NCI-H748 treated with DMSO at 0.1 percent for 48 hours (cell line): Measurements from ENCODE around the gene PLIN4.

ENCODE experiments used
- DNase-seq: peaks from one replicate; lab custom pipeline; 2025; lab: John Stamatoyannopoulos, UW

The PLIN4 gene

DNA sequence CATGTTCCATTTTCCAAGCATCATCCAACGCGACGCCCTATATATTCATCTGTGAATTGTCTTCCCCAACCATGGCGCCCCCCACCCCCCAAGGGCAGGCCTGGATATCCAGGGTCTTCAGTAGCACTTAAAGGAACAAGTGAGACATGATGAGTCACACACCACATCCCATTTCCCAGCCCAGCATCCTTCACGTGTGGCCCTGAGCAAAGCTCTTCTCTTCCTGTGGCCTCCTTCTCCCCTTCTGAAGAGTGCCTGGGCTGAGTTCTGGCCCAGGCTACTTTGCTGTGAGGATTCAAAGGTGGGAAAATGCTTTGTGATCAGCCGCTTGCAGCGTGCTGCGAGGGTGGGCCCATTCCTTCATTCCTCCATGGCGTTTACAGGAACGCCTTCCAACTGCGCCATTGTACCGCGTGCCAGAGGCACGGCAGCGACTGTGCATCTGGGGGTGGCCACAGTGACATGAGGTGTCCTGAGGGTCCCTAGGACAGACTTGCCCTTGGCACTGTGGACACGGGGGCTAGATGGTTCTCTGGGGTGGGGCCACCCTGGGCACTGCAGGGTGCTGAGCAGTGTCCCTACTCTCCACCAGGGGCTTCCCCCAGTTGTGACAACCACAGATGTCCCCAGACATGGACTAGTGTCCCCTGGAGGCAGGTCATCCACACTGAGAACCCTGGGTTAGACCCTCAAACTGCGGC, 11.7 kb downstream of the PLIN4 start:
- DNase-seq, result no peak

DNA sequence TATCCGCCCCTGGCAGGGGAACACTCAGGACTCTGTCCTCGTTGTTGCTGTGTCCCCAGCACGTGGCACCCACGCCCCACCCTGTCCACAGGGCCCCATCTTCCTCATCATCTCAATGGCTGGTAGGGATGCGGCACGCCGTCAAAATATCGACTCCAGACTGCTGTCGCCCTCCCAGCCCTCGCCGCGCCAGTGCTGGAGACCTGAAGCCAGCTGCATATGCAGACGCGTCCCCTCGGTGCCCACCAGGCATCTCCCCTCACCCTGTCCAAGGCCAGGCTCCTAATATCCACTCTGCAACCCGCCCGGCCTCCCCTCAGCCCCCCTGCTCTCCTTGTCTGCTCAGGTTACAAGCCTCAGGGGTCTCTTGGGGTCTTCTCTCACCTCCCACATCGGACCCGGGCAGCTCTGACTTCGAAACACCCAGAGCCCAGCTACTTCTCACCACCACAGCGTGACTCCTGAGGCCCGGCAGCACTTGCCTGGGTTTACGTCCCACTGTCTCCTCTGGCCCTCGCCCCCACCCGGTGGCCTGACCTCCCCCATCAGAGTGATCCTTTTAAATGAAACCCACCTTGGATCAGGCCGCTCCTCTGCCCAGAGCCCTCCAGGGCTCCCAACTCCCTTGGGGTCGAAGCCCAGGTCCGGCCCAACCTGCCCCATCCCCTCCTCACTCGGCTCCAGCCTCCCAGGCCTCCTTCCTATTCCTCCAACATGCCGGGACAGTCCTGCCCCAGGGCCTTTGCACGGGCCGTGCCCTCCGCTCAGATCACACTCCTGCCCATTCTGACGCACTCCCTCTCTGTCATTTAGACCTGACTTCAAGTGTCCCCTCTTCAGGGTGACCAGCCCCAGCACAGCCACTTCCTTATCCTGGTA, 12.5 kb downstream of the PLIN4 start:
- DNase-seq, result no peak

DNA sequence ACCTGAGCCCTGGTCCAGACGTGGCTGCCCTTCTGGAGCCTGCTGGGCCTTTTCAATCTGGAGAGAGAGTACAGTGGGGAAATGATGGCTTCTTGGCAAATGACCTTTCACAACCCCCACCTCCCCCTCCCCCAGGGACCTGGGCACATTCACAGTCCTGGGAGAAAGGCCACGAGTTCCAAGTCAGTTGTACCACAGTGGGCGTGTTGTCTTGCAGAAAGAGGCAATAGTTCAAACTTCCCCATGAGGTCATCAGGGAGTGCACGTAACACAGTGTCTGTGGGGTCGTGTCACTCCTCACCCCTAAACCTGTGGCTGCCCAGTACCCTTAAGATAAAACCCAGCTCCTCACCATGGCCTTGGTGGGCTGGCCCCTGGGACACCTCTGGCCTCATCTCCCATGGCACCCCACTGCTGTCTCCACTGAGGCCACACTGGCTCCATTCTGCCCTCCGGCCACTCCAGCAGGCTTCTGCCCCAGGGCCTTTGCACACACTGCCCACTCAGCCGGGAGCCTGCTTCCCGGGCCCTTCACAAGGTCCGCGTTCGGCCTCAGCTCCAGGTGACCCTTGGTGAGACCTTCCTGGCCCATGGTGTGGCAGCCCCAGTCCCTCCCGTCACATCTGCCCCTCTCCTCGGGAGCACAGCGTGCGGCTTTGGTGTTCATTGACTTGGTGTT, 13.3 kb downstream of the PLIN4 start:
- no peak for DNase-seq

DNA sequence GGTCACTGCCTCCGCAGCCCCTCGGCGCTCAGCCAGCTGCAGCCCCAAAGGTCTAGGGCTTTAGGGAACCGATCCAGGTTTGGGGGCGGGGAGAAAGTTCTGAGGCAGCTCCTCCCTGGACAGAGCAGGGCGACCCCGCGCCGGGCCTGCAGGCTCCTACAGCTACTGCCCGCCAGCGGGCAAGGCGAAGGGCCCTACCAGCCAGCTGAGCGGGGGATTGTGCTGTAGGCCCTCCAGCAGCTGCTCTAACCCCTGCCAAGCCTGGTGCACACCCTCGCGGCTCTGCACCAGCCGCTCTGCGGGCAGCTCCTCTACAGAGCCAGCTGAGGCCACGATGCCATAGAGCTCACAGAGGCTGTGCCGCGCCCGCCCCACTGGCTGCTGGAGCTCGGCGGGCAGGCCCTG, 14.0 kb downstream of the PLIN4 start:
- DNase-seq, result no peak

DNA sequence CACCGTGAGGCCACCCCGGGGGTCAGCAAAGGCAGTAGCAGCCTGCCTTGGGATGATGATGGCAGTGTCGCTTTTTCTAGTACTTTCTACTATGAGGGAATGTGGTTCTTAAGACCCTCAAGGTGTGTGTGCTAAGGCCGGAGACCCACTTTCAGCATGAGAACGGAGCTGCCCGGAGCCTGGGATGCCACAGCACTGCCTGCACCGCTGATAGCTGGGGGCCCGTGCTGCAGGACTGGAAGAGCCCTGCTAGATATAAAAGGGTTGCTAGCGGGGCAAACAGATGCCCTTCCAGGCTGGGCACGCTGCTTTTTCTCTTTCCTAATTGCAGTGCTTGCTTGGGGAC, 14.5 kb downstream of the PLIN4 start:
- DNase-seq, result no peak

DNA sequence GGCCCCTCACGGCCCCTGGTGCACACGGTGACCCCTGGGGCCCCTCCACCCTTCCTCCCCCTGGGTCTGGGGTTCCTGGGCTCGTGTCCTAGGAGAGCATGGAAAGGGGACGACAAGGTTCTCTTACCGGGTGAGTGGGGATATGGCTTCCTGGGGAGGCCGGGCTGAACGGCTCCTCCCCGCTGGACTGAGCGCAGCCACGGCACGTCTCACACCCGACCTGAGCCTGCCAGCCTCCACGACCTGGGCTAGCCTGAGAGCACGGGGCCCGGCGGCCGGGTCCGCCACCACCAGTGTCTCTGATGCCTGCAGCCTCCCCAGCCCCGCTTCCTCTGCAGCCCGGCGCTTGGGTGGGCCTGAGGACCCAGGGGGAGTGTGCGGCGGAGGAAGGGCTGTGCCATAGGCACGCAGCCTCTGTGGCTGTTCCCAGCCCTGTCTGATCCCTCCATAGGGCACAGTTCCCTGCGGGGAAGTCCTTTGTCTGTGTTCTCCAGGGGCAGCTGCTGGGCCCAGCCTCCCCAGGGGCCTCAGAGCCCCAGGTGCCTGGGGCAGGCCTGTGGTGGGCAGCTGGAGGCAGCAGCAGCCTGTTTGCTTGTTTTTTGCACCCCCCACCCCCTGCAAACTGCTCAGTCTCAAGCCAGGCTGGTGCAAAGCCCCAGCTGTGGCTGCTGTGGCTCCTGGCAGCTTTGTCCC, 15.0 kb downstream of the PLIN4 start:
- DNase-seq, result no peak

DNA sequence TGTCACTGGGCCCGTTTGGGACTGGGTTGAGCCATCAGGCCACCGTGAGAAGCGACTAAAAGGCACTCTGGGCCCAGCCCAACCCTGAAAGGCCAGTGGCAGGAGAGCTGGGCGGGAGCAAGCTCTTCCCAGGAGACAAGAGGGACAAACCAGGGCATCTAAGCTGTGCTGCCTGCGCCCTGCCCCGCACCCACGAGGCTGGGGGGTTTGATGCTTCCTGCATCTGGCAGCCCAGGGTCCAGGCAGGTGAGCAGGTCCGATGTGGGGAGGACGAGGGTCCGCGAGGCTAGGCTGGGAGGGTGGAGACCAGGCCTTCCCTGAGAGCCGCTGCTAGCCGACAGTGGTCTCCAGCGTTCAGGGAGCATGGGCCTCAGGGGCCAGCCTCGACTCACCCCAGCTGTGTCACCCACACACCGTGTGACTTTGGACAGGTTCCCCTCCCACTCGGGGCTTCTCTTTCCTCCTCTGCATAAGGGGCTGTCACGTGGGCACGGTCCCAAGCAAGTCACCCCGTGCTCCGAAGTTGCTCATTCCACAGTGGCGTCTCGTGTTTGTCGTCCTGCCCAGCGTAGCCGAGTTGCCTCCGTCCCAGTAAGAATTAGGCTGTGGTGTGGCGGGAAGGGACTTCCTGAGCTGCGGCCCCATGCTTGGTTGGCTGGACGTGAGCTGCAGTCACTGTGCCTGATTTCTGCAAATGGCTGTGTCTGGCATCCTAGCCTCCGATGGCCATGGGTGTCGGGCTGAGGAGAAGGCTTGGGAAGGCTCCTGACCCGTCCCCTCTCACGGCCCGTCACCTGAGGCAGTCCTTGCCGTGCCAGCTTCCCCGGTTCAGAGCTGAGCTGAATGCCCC, 15.8 kb downstream of the PLIN4 start:
- no peak for DNase-seq

DNA sequence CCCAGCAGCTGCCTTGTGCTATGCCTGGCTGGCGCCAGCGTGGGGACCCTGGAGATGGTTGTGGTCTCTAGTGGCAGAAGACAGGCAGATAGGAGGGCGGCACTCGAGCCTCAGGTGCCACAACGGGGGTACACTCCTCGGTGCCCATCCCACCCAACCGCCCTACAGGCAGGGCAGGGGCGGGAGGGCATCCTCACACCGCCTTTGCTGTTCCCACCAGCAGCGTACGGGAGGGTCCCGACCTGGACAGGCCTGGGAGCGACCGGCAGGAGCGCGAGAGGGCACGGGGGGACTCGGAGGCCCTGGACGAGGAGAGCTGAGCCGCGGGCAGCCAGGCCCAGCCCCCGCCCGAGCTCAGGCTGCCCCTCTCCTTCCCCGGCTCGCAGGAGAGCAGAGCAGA, 16.6 kb downstream of the PLIN4 start:
- DNase-seq, result no peak

DNA sequence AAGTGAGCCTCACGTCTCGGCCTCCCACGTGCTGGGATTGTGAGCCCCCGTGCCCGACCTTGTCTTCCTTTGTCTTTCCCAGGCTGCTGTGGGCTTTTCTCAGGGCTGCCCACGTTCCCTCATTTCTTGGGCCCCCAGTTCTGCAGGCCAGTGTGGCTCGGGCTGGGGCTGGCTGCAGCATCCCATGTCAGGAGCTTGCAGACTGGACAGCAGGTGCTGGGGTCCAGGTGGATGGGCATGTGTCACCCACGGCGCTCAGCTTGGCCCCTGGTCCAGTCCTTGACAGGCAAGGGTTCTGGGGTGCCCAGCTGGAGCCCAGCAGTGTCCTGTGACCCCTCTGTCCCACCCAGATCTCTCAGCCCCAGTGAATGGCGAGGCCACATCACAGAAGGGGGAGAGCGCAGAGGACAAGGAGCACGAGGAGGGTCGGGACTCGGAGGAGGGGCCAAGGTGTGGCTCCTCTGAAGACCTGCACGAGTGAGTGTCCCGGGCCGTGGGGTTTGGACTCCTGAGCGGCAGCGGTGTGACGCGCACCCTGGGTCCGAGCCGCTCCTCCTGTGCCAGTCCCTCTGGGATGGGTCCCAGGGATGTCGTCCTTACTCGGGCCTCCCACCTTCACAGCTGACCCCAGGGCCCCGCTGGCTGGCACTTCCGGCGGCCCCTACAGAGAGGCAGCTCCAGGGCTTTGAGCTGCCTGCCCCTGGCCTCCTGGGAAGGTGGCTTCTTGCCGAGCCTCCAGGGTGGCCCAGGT, 17.3 kb downstream of the PLIN4 start:
- DNase-seq, result no peak

DNA sequence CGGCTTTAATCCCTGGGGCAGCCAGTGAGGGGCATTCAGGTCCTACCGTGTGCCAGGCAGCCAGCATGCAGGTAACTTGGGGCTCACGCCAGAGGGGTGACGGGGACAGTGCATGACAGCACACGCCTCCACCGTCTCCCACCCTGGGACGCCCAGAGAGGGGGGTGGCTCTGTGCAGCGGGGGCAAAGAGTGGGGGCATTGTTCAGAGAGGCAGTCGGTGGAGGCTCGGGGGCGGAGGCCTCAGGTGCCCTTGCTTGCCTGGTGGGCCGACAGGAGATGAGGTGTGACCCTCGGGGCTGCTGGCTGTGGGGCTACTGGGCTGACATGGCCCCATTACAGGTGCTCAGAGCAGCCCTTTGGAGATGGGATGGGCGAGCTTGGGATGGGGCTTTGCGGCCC, 18.4 kb downstream of the PLIN4 start:
- DNase-seq, result no peak

DNA sequence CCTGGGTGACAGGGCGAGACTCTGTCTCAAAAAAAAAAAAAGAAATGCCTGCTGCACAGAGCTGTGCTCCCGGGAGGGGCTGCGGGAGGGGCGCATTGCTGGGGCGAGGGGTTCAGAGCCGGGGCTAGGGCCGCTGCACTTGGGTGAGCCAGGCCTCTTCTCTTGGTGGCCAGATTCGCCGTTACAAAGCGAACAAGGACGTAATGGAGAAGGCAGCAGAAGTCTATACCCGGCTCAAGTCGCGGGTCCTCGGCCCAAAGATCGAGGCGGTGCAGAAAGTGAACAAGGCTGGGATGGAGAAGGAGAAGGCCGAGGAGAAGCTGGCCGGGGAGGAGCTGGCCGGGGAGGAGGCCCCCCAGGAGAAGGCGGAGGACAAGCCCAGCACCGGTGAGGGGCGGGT, 19.0 kb downstream of the PLIN4 start:
- no peak for DNase-seq

DNA sequence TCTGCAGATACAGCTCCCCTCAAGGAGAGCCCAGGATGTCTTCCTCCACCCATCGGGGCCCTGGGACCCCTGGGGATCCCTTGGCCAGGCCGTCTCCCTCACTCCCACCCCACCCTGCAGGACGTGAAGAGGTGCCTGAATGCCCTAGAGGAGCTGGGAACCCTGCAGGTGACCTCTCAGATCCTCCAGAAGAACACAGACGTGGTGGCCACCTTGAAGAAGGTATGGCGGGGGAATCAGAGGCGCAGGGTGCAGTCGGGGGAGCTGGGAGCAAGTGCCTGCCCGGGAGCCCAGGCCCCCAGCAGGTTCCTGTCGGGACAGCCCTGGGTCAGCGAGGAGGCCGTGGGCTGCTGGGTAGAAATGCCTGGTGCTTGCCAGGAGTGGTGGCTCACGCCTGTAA, 19.6 kb downstream of the PLIN4 start:
- DNase-seq, result no peak

DNA sequence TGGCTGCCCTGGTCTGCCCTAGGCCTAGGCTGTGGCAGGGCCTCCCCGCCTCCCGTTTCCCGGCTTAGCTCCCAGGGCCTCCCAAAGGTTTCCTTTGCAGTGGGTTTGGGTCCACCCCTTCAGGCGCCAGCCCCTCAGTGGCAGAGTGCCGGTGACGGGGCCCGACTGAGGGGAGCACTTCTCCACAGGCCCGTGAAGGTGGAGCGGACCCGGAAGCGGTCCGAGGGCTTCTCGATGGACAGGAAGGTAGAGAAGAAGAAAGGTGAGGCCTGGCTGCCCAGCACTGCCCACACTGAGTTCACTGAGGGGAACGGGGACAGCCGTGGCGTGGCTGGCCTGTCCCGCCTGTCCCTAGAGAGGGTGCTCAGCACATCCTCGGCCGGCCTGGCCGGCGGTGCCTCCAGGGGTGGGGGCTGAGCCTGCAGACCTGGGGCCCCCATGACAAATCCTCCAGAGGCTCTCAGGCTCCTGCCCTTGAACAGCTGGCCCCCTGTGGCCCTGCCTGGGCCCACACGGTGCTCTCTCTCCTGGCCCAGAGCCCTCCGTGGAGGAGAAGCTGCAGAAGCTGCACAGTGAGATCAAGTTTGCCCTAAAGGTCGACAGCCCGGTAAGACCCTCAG, 20.4 kb downstream of the PLIN4 start:
- DNase-seq, result no peak

DNA sequence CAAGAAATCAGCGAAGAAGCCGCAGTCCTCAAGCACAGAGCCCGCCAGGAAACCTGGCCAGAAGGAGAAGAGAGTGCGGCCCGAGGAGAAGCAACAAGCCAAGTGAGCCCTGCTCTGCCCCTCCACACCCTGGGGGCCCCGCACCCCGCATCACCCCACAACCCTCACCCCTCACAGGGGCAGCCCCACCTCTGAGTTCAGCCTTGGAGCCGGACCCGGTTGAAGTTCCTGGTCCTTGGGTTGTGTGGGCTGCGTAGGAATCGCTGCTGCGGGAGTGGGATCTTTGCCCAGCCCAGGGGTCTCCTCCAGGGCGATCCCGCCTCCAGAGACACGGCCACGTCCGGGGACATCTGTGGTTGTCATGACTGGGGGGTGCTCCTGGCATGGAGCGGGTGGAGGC, 22.0 kb downstream of the PLIN4 start:
- DNase-seq, result no peak

DNA sequence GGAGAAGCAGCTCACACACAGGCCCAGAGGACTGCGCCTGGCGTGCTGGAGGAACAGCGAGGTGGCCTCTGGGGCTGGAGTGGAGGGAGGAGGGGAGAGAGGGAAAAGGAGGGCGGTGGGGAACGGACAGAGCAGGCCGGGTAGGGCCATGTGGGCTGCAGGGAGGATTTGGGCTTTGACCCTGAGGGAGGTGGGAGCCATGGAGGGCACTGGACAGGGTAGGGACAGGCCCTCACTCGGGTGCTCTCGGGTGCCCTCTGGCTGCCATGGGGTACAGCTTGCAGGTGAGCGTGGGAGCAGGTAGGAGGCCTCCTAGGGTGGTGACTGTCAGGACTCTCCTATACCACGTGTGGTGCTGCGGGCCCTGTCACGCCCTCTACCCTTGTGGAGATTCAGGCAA, 22.8 kb downstream of the PLIN4 start:
- no peak for DNase-seq

DNA sequence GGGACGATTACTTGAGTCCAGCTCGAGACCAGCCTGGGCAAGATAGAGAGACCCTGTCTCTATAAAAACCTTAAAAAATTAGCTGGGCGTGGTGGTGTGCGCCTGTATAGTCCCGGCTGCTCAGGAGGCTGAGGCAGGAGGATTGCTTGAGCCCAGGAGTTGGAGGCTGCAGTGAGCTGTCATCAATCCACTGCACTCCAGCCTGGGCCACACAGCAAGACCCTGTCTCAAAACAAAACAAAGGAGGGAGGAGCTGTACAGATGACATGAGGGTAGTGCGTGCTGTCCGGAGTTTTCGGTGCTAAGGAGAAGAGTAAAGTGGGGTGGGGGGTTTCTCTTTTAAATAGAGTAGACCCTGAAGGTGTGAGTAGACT, 23.6 kb downstream of the PLIN4 start:
- no peak for DNase-seq

DNA sequence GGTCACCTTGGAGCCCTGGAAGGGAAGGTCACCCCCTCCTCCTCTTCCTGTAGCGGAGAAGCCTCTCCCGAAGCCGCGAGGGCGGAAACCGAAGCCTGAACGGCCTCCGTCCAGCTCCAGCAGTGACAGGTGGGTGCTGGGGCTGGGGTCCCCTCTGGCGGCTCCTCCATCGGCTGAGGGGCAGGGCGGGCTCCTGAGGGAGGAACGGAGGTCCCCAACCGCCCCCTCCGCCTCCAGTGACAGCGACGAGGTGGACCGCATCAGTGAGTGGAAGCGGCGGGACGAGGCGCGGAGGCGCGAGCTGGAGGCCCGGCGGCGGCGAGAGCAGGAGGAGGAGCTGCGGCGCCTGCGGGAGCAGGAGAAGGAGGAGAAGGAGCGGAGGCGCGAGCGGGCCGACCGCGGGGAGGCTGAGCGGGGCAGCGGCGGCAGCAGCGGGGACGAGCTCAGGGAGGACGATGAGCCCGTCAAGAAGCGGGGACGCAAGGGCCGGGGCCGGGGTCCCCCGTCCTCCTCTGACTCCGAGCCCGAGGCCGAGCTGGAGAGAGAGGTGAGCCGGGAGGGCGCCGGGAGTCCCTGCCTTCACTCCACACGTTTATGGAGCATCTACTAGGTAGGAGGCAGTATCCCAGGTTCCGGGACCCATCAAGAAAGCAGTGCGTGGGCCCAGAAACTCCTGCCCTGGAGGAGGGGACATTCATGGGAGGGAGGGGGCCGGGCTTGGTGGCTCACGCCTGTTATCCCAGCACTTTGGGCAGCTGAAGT, 24.2 kb downstream of the PLIN4 start:
- DNase-seq, result no peak

DNA sequence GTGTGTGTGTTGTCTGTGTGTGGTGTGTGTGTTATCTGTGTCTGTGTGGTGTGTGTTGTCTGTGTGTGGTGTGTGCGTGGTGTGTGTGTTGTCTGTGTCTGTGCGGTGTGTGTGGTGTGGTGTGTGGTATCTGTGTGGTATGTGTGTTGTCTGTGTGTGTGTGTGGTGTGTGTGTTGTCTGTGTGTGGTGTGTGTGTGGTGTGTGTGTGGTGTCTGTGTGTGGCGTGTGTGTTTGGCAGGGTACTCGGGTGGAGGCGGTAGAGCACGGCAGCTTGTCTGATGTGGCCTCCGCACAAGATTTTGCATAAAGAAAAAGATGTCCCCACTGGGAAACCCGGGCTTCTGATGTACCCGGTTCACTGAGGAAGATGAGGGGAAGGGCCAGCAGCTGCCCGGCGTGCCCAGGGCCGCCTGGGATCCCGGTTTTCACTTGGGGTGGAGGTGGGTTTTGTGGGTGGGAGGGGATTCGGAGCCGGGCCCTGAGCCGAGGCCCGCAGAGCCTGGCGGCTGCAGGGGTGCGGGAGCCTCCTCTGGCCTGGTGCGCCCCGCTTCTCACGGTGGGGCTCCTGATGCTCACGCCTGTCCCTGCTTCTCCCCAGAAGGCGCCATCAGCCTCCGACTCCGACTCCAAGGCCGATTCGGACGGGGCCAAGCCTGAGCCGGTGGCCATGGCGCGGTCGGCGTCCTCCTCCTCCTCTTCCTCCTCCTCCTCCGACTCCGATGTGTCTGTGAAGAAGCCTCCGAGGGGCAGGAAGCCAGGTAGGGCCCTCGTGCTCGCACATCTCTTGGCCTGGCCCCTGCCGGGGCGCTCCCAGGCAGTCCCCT, 25.0 kb downstream of the PLIN4 start:
- DNase-seq, result no peak
